ENCODE measurements around the gene SHC3.

DNA sequence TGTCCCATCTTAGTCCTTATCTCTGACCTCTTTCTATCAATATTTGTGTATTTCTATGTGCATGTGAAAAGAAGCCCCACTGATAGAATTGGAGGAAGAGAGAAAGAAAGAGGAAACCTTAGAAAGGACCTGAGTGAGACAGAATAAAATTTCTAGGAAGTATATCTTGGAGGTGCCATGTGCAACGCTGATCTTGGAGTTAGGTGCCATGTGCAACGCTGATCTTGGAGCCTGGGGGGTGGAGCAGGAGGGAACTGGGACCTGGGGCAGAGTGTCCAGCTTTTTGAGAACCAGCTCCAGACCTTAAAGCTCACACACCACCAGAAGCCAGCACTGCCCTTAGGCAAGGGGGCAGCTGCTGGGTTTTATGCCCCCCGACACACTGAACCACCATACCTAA lies 89.4 kb downstream of the SHC3 start:
- TF ChIP-seq EP300 (IDR thresholded peaks at IDR 0.05; ENCODE audit: borderline replicate concordance) (no peak), TAF1 (IDR thresholded peaks at IDR 0.05; ENCODE audit: low read depth) (no peak), RAD21 (IDR thresholded peaks at IDR 0.05; ENCODE audit: low read depth) (no peak), YY1 (IDR thresholded peaks at IDR 0.05; ENCODE audit: low read depth) (no peak), FOXM1 (IDR thresholded peaks at IDR 0.05; ENCODE audit: borderline replicate concordance, low read depth) (no peak), TEAD4 (IDR thresholded peaks at IDR 0.05) (no peak), EGR1 (IDR thresholded peaks at IDR 0.05) (no peak)
- TF ChIP-seq, protein P1, sequence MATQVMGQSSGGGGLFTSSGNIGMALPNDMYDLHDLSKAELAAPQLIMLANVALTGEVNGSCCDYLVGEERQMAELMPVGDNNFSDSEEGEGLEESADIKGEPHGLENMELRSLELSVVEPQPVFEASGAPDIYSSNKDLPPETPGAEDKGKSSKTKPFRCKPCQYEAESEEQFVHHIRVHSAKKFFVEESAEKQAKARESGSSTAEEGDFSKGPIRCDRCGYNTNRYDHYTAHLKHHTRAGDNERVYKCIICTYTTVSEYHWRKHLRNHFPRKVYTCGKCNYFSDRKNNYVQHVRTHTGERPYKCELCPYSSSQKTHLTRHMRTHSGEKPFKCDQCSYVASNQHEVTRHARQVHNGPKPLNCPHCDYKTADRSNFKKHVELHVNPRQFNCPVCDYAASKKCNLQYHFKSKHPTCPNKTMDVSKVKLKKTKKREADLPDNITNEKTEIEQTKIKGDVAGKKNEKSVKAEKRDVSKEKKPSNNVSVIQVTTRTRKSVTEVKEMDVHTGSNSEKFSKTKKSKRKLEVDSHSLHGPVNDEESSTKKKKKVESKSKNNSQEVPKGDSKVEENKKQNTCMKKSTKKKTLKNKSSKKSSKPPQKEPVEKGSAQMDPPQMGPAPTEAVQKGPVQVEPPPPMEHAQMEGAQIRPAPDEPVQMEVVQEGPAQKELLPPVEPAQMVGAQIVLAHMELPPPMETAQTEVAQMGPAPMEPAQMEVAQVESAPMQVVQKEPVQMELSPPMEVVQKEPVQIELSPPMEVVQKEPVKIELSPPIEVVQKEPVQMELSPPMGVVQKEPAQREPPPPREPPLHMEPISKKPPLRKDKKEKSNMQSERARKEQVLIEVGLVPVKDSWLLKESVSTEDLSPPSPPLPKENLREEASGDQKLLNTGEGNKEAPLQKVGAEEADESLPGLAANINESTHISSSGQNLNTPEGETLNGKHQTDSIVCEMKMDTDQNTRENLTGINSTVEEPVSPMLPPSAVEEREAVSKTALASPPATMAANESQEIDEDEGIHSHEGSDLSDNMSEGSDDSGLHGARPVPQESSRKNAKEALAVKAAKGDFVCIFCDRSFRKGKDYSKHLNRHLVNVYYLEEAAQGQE (IDR thresholded peaks at IDR 0.05; ENCODE audit: low read depth): no peak
- TF ChIP-seq, protein P2, sequence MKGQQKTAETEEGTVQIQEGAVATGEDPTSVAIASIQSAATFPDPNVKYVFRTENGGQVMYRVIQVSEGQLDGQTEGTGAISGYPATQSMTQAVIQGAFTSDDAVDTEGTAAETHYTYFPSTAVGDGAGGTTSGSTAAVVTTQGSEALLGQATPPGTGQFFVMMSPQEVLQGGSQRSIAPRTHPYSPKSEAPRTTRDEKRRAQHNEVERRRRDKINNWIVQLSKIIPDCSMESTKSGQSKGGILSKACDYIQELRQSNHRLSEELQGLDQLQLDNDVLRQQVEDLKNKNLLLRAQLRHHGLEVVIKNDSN (IDR thresholded peaks at IDR 0.05): no peak

Data from Ishikawa (cell line).